HEK293 (cell line): Measurements from ENCODE around the gene PFDN6.

Experiments
- CTCF ChIP-seq: fragments of 450-650 bp; formaldehyde crosslinking; IDR thresholded peaks from 2 replicates; pipeline ENCODE4 v1.5.1; 2016; ENCODE audit warnings: missing biosample characterization, missing genetic modification characterization
- REST ChIP-seq: fragments of 450-650 bp; formaldehyde crosslinking; IDR thresholded peaks from 2 replicates; pipeline ENCODE4 v1.5.1; 2016; ENCODE audit warnings: missing biosample characterization, missing genetic modification characterization
- ZBTB11 ChIP-seq: fragments of 450-650 bp; formaldehyde crosslinking; conservative IDR thresholded peaks from 2 replicates; pipeline ENCODE4 v1.5.1; 2016; ENCODE audit warnings: low read depth, missing biosample characterization, missing genetic modification characterization

GRCh38 chr6:33305052-33305451 lies 15.7 kb downstream of the PFDN6 start:
- TF ChIP-seq REST (tag by site-specific recombination) (no peak), CTCF (tag by site-specific recombination) (no peak), ZBTB11 (tag by site-specific recombination) (no peak)
